Spleen (tissue), 13 donors: Measurements from ENCODE around the gene ZDHHC6. TPM values are rescaled to one million over a fixed set of nuclear protein-coding genes. Genes with fewer than 3 reads are reported as not detected.
A peak's percentile ranks its signal among the peaks of the same experiment; 100 is the strongest.

Experiments used
- DNase-seq: peaks from one replicate; pipeline ENCODE4 v3.0.0-alpha.2; 2020
- H3K27ac ChIP-seq, 8 donors: fragments of 200-600 bp; sonication (generic) in 7 of 8; 1 replicate in 4 of 8; 2 replicates in 4 of 8; pipeline versions ENCODE4 v1.5.0 to v1.8.0; 2016 to 2021; ENCODE audit warnings: inconsistent platforms in 4 of 8, mild to moderate bottlenecking in 4 of 8, moderate library complexity in 1 of 8
- H3K27me3 ChIP-seq, 7 donors: fragments of 200-600 bp; sonication (generic) in 6 of 7; replicated peaks in 1 of 7; 1 replicate in 4 of 7; 2 replicates in 3 of 7; pipeline versions ENCODE4 v1.5.0 to v1.8.0; 2016 to 2021; ENCODE audit warnings: inconsistent platforms in 3 of 7, mild to moderate bottlenecking in 1 of 7
- H3K36me3 ChIP-seq, 6 donors: fragments of 200-600 bp; sonication (generic) in 5 of 6; 1 replicate in 4 of 6; 2 replicates in 2 of 6; pipeline versions ENCODE4 v1.5.0 to v1.8.0; 2016 to 2021; ENCODE audit warnings: inconsistent platforms in 2 of 6
- H3K4me1 ChIP-seq, 6 donors: fragments of 200-600 bp; sonication (generic) in 5 of 6; 1 replicate in 3 of 6; 2 replicates in 3 of 6; pipeline versions ENCODE4 v1.5.0 to v1.8.0; 2016 to 2021; ENCODE audit warnings: inconsistent platforms in 3 of 6
- H3K4me3 ChIP-seq, 8 donors: fragments of 200-600 bp; sonication (generic) in 7 of 8; 1 replicate in 4 of 8; 2 replicates in 4 of 8; pipeline versions ENCODE4 v1.5.0 to v1.8.0; 2016 to 2021; ENCODE audit warnings: inconsistent platforms in 4 of 8, mild to moderate bottlenecking in 4 of 8, moderate library complexity in 2 of 8
- H3K9me3 ChIP-seq, 8 donors: fragments of 200-600 bp; sonication (generic) in 7 of 8; 1 replicate in 4 of 8; 2 replicates in 4 of 8; pipeline versions ENCODE4 v1.5.0 to v1.8.0; 2016 to 2021; ENCODE audit warnings: inconsistent platforms in 4 of 8
- CTCF ChIP-seq, 11 experiments: fragments of 200-600 bp in 7 of 11; fragments of 450-650 bp in 4 of 11; sonication (generic) in 4 of 11; IDR thresholded peaks in 8 of 11; conservative IDR thresholded peaks in 3 of 11; 1 replicate in 7 of 11; 2 replicates in 4 of 11; pipeline versions ENCODE4 v1.4.0 to v1.8.0; 2016 to 2021; ENCODE audit warnings: antibody characterized with exemption in 11 of 11, inconsistent platforms in 4 of 11, mild to moderate bottlenecking in 1 of 11
- POLR2A ChIP-seq, 3 donors: fragments of 450-650 bp; IDR thresholded peaks; one replicate each; pipeline ENCODE4 v1.5.1; 2017; ENCODE audit warnings: antibody characterized with exemption in 3 of 3, mild to moderate bottlenecking in 1 of 3
- POLR2AphosphoS5 ChIP-seq, 3 donors: sonication (generic); formaldehyde crosslinking; IDR thresholded peaks; one replicate each; pipeline ENCODE4 v1.5.1; 2017; ENCODE audit warnings: antibody characterized with exemption in 3 of 3
- WGBS, 5 donors: extraction: QIAGEN DNeasy Blood & Tissue Kit in 3 of 5; methylation state at CpG; one replicate each; pipeline versions ENCODE4 v1.1.5 to v1.1.7; 2013 to 2018; 5-methylcytosine and 5-hydroxymethylcytosine counted together
- intact Hi-C: fragments of 100-400 bp; cut with DNase I; formaldehyde crosslinking; loops from one replicate; pipeline ENCODE4 v1.15.0; 2023; ENCODE audit warnings: low total_unique reads
- long read RNA-seq, 2 donors: transcript quantifications; one replicate each; lab custom pipeline, GENCODE V29; 2026
- polyA plus RNA-seq, 3 donors: library from polyadenylated mRNA; stranded (reverse); fragments of 200-250 nt; gene quantifications; one replicate each; pipeline ENCODE4 v1.2.1, GENCODE V29; 2013
- total RNA-seq, 7 donors: library from RNA; depleted of rRNA in 3 of 7; stranded (reverse); fragments of >200 nt in 3 of 7; fragmentation: NEBNext Ultra II Directional in 4 of 7; extraction: Animal tissue kit (Norgen Biotek cat#: 25700) in 4 of 7; gene quantifications; one replicate each; pipeline versions ENCODE4 v1.1.0 to v1.2.1, GENCODE V29; 2016 to 2021
- donor health status: healthy with polysubstance abuse.
- donor health status: DM: no; HTN: no; CAD: no; lungs with moderate emphysema.
- donor health status: DM: no; HTN: no; CAD: no.
- donor health status: Bipolar disorder and iron deficiency.
- donor health status: healthy.
- donor health status: DM: no; HTN: no; CAD: no.
- donor health status: DM: yes; HTN: yes; CAD: no.

ZDHHC6 gene, protein sequence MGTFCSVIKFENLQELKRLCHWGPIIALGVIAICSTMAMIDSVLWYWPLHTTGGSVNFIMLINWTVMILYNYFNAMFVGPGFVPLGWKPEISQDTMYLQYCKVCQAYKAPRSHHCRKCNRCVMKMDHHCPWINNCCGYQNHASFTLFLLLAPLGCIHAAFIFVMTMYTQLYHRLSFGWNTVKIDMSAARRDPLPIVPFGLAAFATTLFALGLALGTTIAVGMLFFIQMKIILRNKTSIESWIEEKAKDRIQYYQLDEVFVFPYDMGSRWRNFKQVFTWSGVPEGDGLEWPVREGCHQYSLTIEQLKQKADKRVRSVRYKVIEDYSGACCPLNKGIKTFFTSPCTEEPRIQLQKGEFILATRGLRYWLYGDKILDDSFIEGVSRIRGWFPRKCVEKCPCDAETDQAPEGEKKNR
- total RNA-seq (10 to 100 TPM; 28.0 to 47.1 (median 38.7) TPM), polyA plus RNA-seq (10 to 100 TPM; 32.3 to 51.9 (median 37.9) TPM)
- long read RNA-seq, donor 1, partial matches to known transcripts = 0 of 5 reads
- long read RNA-seq, donor 1, other reads (novel, unspliced or antisense) = 0 of 5 reads
- long read RNA-seq, donor 2, partial matches to known transcripts = 0 of 6 reads
- long read RNA-seq, donor 2, other reads (novel, unspliced or antisense) = 0 of 6 reads

DNA sequence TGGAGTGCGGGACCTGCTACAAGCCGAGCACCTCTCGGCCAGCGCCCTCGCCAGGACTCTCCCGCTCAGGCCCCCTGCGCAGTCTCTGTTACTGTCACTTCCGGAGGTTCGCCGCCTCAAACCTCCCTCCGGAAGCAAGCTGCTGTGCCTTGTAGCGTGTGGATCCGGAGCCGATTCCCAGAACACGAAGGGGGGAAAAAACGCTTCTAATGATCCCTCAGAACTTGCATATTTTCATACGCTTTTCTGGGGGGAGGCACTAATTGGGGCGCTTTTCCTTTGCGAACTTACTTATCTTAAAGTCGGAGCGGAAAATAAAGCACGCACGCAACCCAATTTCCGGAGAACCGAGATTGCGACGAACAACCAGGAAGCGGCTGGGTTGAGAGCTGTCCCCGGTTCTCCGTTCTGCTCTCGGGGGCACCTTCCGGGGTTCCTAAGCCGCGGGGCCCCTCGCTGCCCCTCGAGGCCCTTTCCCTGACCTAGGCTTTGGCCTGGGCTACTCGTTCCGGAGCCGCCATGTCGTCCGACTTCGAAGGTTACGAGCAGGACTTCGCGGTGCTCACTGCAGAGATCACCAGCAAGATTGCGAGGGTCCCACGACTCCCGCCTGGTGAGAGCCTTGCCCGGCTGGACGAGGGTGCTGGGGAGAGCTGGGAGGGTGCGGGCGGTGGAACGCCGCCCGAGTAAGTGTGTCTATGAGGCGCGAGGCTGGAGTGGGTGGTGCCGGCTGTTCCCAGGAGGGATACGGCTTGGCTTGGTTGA is at the start of gene ZDHHC6, which contains the start of gene VTI1A:
Gene ZDHHC6 (minus strand): TSS at position 60 of the 765 bp plus-strand sequence. CDS start 1,478 bp downstream, outside the sequence.
Gene VTI1A (plus strand): TSS at position 361 of the 765 bp plus-strand sequence. CDS start 159 bp downstream, at position 520.
- TF ChIP-seq POLR2AphosphoS5 (IDR thresholded peaks at IDR 0.05) = peak; percentile 88 to 91 (median 89)
- TF ChIP-seq CTCF (IDR thresholded peaks at IDR 0.05 in 8 of 11, conservative IDR thresholded peaks at IDR 0.05 in 3 of 11) = peak in 5 of 11 experiments; percentile 8 to 34 (median 20)
- peak in 1 of 3 donors; percentile 73 for TF ChIP-seq POLR2A (IDR thresholded peaks at IDR 0.05)
- Histone ChIP-seq H3K27ac (peak within 1 kb of the TSS; percentile 85 to 94 (median 90)), H3K9me3 (no peaks in the 10 kb centered on the region), H3K36me3 (peaks cover 0 to 55% (median 24%) of the 10 kb centered on the region in 6 donors), H3K27me3 (no peaks in the 10 kb centered on the region), H3K4me3 (peak within 1 kb of the TSS; percentile 65 to 98 (median 91)), H3K4me1 (peaks cover 24 to 89% (median 52%) of the 10 kb centered on the region in 6 donors)
- intact Hi-C loops = loop anchor here (10.0 kb wide), 1 partner anchor 262 kb away; the partner anchor contains the start of gene GPAM
- peak; percentile 95 for DNase-seq
- 0 to 1% (median 0%) methylated on average over 53 to 59 of the region's 59 CpGs for WGBS, 5 donors

DNA sequence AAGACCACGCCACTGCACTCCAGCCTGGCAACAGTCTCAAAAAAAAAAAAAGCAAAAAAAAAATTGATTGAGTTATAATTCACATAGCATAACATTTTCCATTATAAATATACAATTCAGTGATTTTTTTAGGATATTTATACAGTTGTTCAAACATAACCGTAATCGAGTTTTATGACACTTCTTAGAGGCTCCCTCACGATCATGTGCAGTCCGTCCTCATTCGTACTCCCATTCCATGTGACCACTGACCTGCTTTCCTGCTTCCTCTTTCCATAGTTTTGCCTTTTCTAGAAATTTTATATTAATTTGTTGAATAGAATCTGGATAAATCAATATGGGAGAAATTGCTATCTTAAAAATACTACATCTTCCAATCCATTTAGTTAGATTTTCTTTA is 46.0 kb upstream of the ZDHHC6 start:
- H3K4me1 ChIP-seq = no peaks in the 10 kb centered on the region
- no peak for DNase-seq
- no peaks in the 10 kb centered on the region for H3K36me3 ChIP-seq
- H3K27ac ChIP-seq = no peak overlapping the region
- no peaks in the 10 kb centered on the region for H3K9me3 ChIP-seq
- intact Hi-C loops = no loop called here
- WGBS, 5 donors = 94 to 98% (median 97%) methylated on average over 6 of the region's 6 CpGs
- H3K27me3 ChIP-seq = no peaks in the 10 kb centered on the region
- H3K4me3 ChIP-seq = no peak overlapping the region
- TF ChIP-seq POLR2AphosphoS5 (IDR thresholded peaks at IDR 0.05) (no peak), CTCF (IDR thresholded peaks at IDR 0.05 in 8 of 11, conservative IDR thresholded peaks at IDR 0.05 in 3 of 11) (no peak), POLR2A (IDR thresholded peaks at IDR 0.05) (no peak)

DNA sequence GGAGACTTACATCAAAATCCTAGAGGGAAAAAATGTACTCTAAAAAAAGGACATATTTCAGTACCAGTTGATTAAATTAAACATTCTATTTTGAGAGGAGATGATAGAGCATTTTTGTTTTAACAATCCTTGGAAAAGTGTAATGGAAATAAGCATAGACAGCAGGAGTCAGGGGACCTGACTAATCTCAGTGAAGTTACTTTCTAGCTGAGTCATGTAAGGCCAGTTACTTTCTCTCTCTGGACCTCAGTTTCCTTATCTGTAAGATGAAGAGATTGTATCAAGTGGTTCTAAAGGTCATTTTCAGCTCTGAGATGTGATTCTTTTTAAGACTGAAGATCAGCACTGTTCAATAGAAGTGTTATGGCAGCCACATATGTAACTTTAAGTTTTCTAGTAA is 44.4 kb upstream of the ZDHHC6 start:
- H3K4me1 ChIP-seq = no peaks in the 10 kb centered on the region
- TF ChIP-seq POLR2AphosphoS5 (IDR thresholded peaks at IDR 0.05) (no peak), POLR2A (IDR thresholded peaks at IDR 0.05) (no peak), CTCF (IDR thresholded peaks at IDR 0.05 in 8 of 11, conservative IDR thresholded peaks at IDR 0.05 in 3 of 11) (no peak)
- no peaks in the 10 kb centered on the region for H3K36me3 ChIP-seq
- DNase-seq = no peak
- H3K9me3 ChIP-seq = no peaks in the 10 kb centered on the region
- intact Hi-C loops = no loop called here
- H3K27me3 ChIP-seq = no peaks in the 10 kb centered on the region
- no peak overlapping the region for H3K27ac ChIP-seq
- no peak overlapping the region for H3K4me3 ChIP-seq
